Thyroid gland (tissue), 4 donors: ENCODE results near the gene COL12A1.

Experiments
- CTCF ChIP-seq, 6 experiments: fragments of 200-600 bp in 3 of 6; fragments of 450-650 bp in 3 of 6; sonication (generic) in 3 of 6; IDR thresholded peaks; one replicate each; pipeline ENCODE4 v1.5.1; 2016 to 2019; ENCODE audit warnings: antibody characterized with exemption in 6 of 6, mild to moderate bottlenecking in 2 of 6, inconsistent platforms in 1 of 6, moderate library complexity in 1 of 6
- POLR2A ChIP-seq, 2 donors: fragments of 450-650 bp; IDR thresholded peaks; one replicate each; pipeline ENCODE4 v1.6.1; 2017; ENCODE audit warnings: antibody characterized with exemption in 2 of 2, mild to moderate bottlenecking in 2 of 2, moderate library complexity in 1 of 2

GRCh38 chr6:75154973-75155372 lies 50.9 kb downstream of the COL12A1 start:
- TF ChIP-seq POLR2A (IDR thresholded peaks at IDR 0.05) (no peak), CTCF (IDR thresholded peaks at IDR 0.05) (no peak)
